SK-N-SH (cell line): ENCODE measurements around the gene GNAS. TPM values are rescaled to one million over a fixed set of nuclear protein-coding genes. Genes with fewer than 3 reads are reported as not detected.

ENCODE experiments used
- CTCF ChIA-PET: fragments of 300-600, 350-600 bp; formaldehyde crosslinking; extraction: SDS; loops from one replicate; lab custom pipeline; 2021; lab: Yijun Ruan, JAX
- POLR2A ChIA-PET: fragments of 350-600 bp; sonication (Branson Sonifier 250); formaldehyde crosslinking; extraction: SDS; loops from one replicate; lab custom pipeline; 2020; ENCODE audit warnings: antibody characterized with exemption, inconsistent platforms; lab: Yijun Ruan, JAX
- DNase-seq: peaks from one replicate; pipeline ENCODE4 v3.0.0; 2012
- H2AFZ ChIP-seq: fragments of 200-600 bp; sonication (generic); 2 replicates; pipeline ENCODE4 v1.8.1; 2016; ENCODE audit warnings: antibody characterized with exemption, mild to moderate bottlenecking, low read depth
- H3F3A ChIP-seq: fragments of 200-600 bp; sonication (generic); replicated peaks from 2 replicates; pipeline ENCODE3; 2016; ENCODE audit warnings: antibody characterized with exemption, mild to moderate bottlenecking; ENCODE audit not compliant: insufficient read depth
- H3K27ac ChIP-seq, 2 experiments: fragments of 200-500 bp in 1 of 2; fragments of 200-600 bp in 1 of 2; sonication (Bioruptor generic) in 1 of 2; sonication (generic), shearing (Covaris generic) in 1 of 2; 2 replicates each; pipeline versions ENCODE4 v1.5.1 to v1.6.1; 2014 to 2016; ENCODE audit warnings: low read depth in 2 of 2, inconsistent platforms in 1 of 2, low read length in 1 of 2, mild to moderate bottlenecking in 1 of 2, mixed read lengths in 1 of 2
- H3K27me3 ChIP-seq: fragments of 200-600 bp; sonication (generic), shearing (Covaris generic); 2 replicates; pipeline ENCODE4 v1.6.1; 2016; ENCODE audit warnings: mixed run types; ENCODE audit not compliant: insufficient read depth
- H3K36me3 ChIP-seq, 2 experiments: fragments of 200-500 bp in 1 of 2; fragments of 200-600 bp in 1 of 2; sonication (Bioruptor generic) in 1 of 2; sonication (generic) in 1 of 2; replicated peaks in 1 of 2; 2 replicates each; pipeline versions ENCODE3 to v1.5.1; 2014 to 2016; ENCODE audit warnings: low read length in 1 of 2, mild to moderate bottlenecking in 1 of 2; ENCODE audit not compliant: insufficient read depth in 2 of 2, control insufficient read depth in 1 of 2
- H3K4me1 ChIP-seq, 2 experiments: fragments of 200-500 bp in 1 of 2; fragments of 200-600 bp in 1 of 2; sonication (Bioruptor generic) in 1 of 2; sonication (generic), shearing (Covaris generic) in 1 of 2; 2 replicates each; pipeline versions ENCODE4 v1.5.1 to v1.6.1; 2014 to 2016; ENCODE audit warnings: low read depth in 1 of 2, low read length in 1 of 2, mixed run types in 1 of 2; ENCODE audit not compliant: insufficient read depth in 2 of 2, control insufficient read depth in 1 of 2
- H3K4me2 ChIP-seq: fragments of 200-600 bp; sonication (generic), shearing (Covaris generic); 2 replicates; pipeline ENCODE4 v1.6.1; 2017; ENCODE audit warnings: mixed run types
- H3K4me3 ChIP-seq, 2 experiments: fragments of 200-500 bp in 1 of 2; fragments of 200-600 bp in 1 of 2; sonication (Bioruptor generic) in 1 of 2; sonication (generic), shearing (Covaris generic) in 1 of 2; 2 replicates each; pipeline versions ENCODE4 v1.5.1 to v1.8.1; 2014 to 2016; ENCODE audit warnings: low read depth in 2 of 2, inconsistent platforms in 1 of 2, low read length in 1 of 2, mild to moderate bottlenecking in 1 of 2, mixed read lengths in 1 of 2, moderate library complexity in 1 of 2
- H3K79me2 ChIP-seq: fragments of 200-600 bp; sonication (generic); 2 replicates; pipeline ENCODE4 v1.8.1; 2017; ENCODE audit warnings: mild to moderate bottlenecking; ENCODE audit not compliant: insufficient read depth
- H3K9ac ChIP-seq: fragments of 200-600 bp; sonication (generic); 2 replicates; pipeline ENCODE4 v1.6.1; 2017; ENCODE audit warnings: mixed run types
- H3K9me2 ChIP-seq: fragments of 200-600 bp; sonication (generic); 2 replicates; pipeline ENCODE4 v1.6.1; 2017; ENCODE audit warnings: mixed run types
- H3K9me3 ChIP-seq: fragments of 200-600 bp; sonication (generic); 2 replicates; pipeline ENCODE4 v1.6.1; 2017; ENCODE audit warnings: mixed run types, mild to moderate bottlenecking, moderate library complexity
- H4K20me1 ChIP-seq: fragments of 200-600 bp; sonication (generic); 2 replicates; pipeline ENCODE4 v1.6.1; 2017; ENCODE audit warnings: mild to moderate bottlenecking, mixed run types; ENCODE audit not compliant: insufficient read depth
- CHD2 ChIP-seq: fragments of 150-350 bp; IDR thresholded peaks from 2 replicates; pipeline ENCODE4 v1.6.1; 2018; ENCODE audit warnings: low read length; ENCODE audit not compliant: partially characterized antibody
- GABPA ChIP-seq: IDR thresholded peaks from 2 replicates; pipeline ENCODE4 v1.4.0; 2012; ENCODE audit warnings: low read depth, mild to moderate bottlenecking
- MXI1 ChIP-seq: IDR thresholded peaks from 2 replicates; pipeline ENCODE4 v1.6.1; 2012; ENCODE audit warnings: mild to moderate bottlenecking, low read depth, low read length, improper control_type of control experiment
- POLR2AphosphoS5 ChIP-seq: IDR thresholded peaks from 2 replicates; pipeline ENCODE4 v1.6.1; 2012; ENCODE audit warnings: low read depth, low read length
- RCOR1 ChIP-seq: fragments of 150-350 bp; IDR thresholded peaks from 2 replicates; pipeline ENCODE4 v1.6.1; 2017; ENCODE audit warnings: antibody characterized with exemption, low read length
- REST ChIP-seq: IDR thresholded peaks from 2 replicates; pipeline ENCODE4 v1.6.1; 2012; ENCODE audit warnings: mild to moderate bottlenecking, low read depth, low read length, moderate library complexity
- SMC3 ChIP-seq: IDR thresholded peaks from 2 replicates; pipeline ENCODE4 v1.6.1; 2012; ENCODE audit warnings: low read depth, low read length, improper control_type of control experiment
- TAF1 ChIP-seq: IDR thresholded peaks from 2 replicates; pipeline ENCODE4 v1.6.1; 2012; ENCODE audit warnings: low read depth, mild to moderate bottlenecking, low read length, moderate library complexity, borderline replicate concordance
- WGBS: methylation state at CpG from one replicate; pipeline ENCODE4 v1.1.6; 2017; ENCODE audit warnings: low lambda C conversion rate; 5-methylcytosine and 5-hydroxymethylcytosine counted together
- polyA plus RNA-seq, 3 experiments: library from polyadenylated mRNA; depleted of rRNA; stranded (reverse); fragments of >200 nt; gene quantifications; 2 replicates each; pipeline ENCODE4 v1.2.3, GENCODE V29; 2012
- TF ChIP-seq, protein P1 (sequence below): fragments of 150-350 bp; IDR thresholded peaks from 2 replicates; pipeline ENCODE4 v1.6.1; 2016; ENCODE audit warnings: mild to moderate bottlenecking, low read depth, low read length

The GNAS gene
- polyA plus RNA-seq, 1 of the 3 experiments (the other 2 are of a cell fraction): 1,562 TPM

- Histone ChIP-seq H3K79me2 (peaks cover 55% of the 10 kb centered on the region), H3K4me1 (peaks cover 22 to 30% of the 10 kb centered on the region in 2 experiments; a peak in 3 of 4 replicates), H3K4me2 (peak overlapping the region; percentile 82; the same call in 1 of the 2 replicates), H4K20me1 (peaks cover 35% of the 10 kb centered on the region), H3K27ac (peak overlapping the region; percentile 93 to 97), H3K9ac (peak overlapping the region; percentile 97; the same call in 1 of the 2 replicates), H3K9me3 (no peaks in the 10 kb centered on the region), H3K9me2 (no peaks in the 10 kb centered on the region), H3K4me3 (peak overlapping the region in 1 of 2 experiments; percentile 69; a peak in 3 of 4 replicates), H2AFZ (no peak overlapping the region), H3F3A (peaks cover 11% of the 10 kb centered on the region), H3K27me3 (no peaks in the 10 kb centered on the region), H3K36me3 (peaks cover 9 to 17% of the 10 kb centered on the region in 2 experiments)
- CTCF ChIA-PET: interaction anchor here (1.0 kb wide), 1 partner anchor 11 kb away, joined by 4 read pairs; no protein-coding TSS in a partner anchor
- peak; percentile 84 for DNase-seq
- no CpG with 5 or more reads among the region's 105 CpGs for WGBS
- TF ChIP-seq POLR2AphosphoS5 (peak; percentile 62; the same call in 1 of the 2 replicates), MXI1 (no peak), SMC3 (no peak)
- POLR2A ChIA-PET: interaction anchor here (0.7 to 1.4 kb wide), 7 partner anchors 12 to 141 kb away, joined by 3 to 11 read pairs (median 4); partner anchors contain the start of gene ATP5F1E
Observed at GRCh38 chr20:58891086-58891717, 38.7 kb downstream of the GNAS start.

DNA sequence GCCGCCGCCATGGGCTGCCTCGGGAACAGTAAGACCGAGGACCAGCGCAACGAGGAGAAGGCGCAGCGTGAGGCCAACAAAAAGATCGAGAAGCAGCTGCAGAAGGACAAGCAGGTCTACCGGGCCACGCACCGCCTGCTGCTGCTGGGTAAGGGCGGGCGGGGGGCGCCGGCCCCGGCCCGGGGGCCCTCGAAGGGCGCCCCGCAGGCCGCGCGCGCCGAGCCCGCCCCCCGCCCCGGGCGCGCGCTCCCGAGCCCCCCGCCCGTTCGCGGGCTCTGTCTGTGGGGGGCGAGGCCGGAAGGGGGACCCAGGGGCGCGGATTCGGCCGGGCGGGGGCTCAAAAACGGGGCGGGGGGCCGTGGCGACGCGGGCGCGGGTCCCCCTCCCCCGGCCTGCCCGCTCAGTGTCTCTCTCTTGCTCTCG, 39.2 kb downstream of the GNAS start:
- Histone ChIP-seq H3K4me3 (peak overlapping the region; percentile 69 to 77), H3K9me3 (no peaks in the 10 kb centered on the region), H3K27me3 (no peaks in the 10 kb centered on the region), H3K36me3 (peaks cover 15% of the 10 kb centered on the region in 2 experiments), H3K9ac (peak overlapping the region; percentile 97), H3F3A (peaks cover 12% of the 10 kb centered on the region), H3K4me2 (peak overlapping the region; percentile 70; the same call in 1 of the 2 replicates), H2AFZ (no peak overlapping the region), H3K9me2 (no peaks in the 10 kb centered on the region), H3K79me2 (peaks cover 60% of the 10 kb centered on the region), H3K4me1 (peaks cover 27 to 33% of the 10 kb centered on the region in 2 experiments; a peak in 3 of 4 replicates), H3K27ac (peak overlapping the region; percentile 92 to 97), H4K20me1 (peaks cover 40% of the 10 kb centered on the region)
- ChIA-PET POLR2A (interaction anchor here (1.0 to 1.4 kb wide), 6 partner anchors 12 to 140 kb away, joined by 3 to 11 read pairs (median 4); partner anchors contain the start of gene ATP5F1E), CTCF (interaction anchor here (1.0 kb wide), 1 partner anchor 12 kb away, joined by 4 read pairs; no protein-coding TSS in a partner anchor)
- TF ChIP-seq, protein P1, sequence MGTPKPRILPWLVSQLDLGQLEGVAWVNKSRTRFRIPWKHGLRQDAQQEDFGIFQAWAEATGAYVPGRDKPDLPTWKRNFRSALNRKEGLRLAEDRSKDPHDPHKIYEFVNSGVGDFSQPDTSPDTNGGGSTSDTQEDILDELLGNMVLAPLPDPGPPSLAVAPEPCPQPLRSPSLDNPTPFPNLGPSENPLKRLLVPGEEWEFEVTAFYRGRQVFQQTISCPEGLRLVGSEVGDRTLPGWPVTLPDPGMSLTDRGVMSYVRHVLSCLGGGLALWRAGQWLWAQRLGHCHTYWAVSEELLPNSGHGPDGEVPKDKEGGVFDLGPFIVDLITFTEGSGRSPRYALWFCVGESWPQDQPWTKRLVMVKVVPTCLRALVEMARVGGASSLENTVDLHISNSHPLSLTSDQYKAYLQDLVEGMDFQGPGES: no peak
- TF ChIP-seq GABPA: no peak
- TF ChIP-seq CHD2: no peak
- no peak for TF ChIP-seq REST
- no peak for TF ChIP-seq TAF1
- no peak for TF ChIP-seq RCOR1
- 3% methylated on average over 13 of the region's 55 CpGs for WGBS
- DNase-seq: peak; percentile 82
